Stimulated activated CD8-positive, alpha-beta memory T cell treated with anti-CD3 and anti-CD28 coated beads, Interleukin-7, amount 100 ng/mL, for 1 hour (primary cell): ENCODE measurements around the gene NPHS1.
A peak's percentile ranks its signal among the peaks of the same experiment; 100 is the strongest.
"Not testable (repeated sequence)": the region's sequence is repeated elsewhere in the genome, so short reads cannot be mapped to it uniquely, and the experiment has no call there.

ENCODE experiments used
- DNase-seq, 2 donors: peaks; one replicate each; pipeline ENCODE4 v3.0.0-alpha.2; 2020; ENCODE audit warnings: low read depth in 2 of 2

NPHS1 gene, protein sequence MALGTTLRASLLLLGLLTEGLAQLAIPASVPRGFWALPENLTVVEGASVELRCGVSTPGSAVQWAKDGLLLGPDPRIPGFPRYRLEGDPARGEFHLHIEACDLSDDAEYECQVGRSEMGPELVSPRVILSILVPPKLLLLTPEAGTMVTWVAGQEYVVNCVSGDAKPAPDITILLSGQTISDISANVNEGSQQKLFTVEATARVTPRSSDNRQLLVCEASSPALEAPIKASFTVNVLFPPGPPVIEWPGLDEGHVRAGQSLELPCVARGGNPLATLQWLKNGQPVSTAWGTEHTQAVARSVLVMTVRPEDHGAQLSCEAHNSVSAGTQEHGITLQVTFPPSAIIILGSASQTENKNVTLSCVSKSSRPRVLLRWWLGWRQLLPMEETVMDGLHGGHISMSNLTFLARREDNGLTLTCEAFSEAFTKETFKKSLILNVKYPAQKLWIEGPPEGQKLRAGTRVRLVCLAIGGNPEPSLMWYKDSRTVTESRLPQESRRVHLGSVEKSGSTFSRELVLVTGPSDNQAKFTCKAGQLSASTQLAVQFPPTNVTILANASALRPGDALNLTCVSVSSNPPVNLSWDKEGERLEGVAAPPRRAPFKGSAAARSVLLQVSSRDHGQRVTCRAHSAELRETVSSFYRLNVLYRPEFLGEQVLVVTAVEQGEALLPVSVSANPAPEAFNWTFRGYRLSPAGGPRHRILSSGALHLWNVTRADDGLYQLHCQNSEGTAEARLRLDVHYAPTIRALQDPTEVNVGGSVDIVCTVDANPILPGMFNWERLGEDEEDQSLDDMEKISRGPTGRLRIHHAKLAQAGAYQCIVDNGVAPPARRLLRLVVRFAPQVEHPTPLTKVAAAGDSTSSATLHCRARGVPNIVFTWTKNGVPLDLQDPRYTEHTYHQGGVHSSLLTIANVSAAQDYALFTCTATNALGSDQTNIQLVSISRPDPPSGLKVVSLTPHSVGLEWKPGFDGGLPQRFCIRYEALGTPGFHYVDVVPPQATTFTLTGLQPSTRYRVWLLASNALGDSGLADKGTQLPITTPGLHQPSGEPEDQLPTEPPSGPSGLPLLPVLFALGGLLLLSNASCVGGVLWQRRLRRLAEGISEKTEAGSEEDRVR (N-terminal part only)

GRCh38 chr19:35852029-35852780 lies at the start of gene NPHS1:
TSS of gene NPHS1 (minus strand) at chr19:35852504. CDS start at chr19:35851837, 667 bp downstream.
- no peak for DNase-seq

DNA sequence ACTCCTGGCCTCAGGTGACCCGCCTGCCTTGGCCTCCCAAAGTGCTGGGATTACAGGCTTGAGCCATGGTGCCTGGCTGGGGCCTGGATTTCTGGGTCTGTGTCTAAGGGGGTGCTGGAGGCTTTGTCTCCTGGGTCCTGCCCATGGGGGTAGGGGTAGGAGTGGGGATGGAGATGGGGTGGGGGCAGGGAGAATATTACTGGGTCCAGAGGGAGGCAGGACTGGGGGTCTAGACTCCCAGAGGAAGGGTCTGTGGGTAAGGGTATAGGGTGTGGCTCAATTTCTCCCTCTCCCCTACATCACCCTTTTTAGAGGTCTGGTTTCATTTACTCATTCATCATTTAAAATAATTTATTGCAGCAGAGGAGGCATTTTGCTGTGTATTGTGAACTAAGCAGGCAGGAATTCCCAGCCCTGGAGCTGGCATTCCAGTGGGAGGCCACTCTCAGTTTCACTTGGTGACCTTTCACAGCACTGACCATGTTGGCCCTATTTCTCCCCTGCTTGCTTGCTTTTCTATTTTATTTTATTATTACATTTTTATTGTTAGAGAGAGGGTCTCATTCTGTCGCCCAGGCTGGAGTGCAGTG lies 48.8 kb upstream of the NPHS1 start:
- no peak for DNase-seq

DNA sequence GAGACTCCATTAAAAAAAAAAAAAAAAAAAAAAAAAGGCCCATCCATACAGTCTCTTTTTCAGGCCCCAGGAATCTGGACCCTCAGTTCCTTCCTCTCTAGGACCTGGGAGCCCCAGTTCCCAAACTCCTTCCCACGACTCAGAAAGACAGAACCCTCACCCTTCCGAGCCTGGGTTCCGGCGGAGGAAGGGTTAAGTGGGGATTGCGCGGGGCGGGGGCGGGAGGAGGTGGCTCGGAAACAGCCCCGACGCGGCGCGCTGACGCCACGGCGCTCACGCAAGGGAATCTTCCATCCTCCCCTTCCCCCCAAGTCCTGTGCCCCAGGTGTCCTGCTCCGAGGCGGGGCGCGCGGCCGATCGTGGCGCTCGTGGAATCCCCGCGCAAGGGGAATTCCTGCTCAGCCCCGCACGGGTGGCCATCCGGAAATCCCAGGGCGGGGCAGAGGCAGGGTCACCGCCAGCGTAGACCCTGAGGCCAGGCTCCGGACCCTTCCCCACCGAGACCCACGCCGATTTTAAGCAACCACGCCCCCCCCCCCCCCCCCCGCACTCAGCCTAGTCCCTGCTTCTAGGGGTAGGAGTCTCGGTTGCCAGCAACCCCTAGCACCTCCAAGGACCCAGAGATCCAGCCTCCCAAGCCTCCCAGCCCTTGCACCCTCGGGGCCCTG lies 47.4 kb upstream of the NPHS1 start:
- peak; percentile 68 to 83 for DNase-seq

GRCh38 chr19:35898499-35898809 lies 46.1 kb upstream of the NPHS1 start:
- DNase-seq: no peak

GRCh38 chr19:35897706-35898451 lies 45.6 kb upstream of the NPHS1 start:
- no peak for DNase-seq

DNA sequence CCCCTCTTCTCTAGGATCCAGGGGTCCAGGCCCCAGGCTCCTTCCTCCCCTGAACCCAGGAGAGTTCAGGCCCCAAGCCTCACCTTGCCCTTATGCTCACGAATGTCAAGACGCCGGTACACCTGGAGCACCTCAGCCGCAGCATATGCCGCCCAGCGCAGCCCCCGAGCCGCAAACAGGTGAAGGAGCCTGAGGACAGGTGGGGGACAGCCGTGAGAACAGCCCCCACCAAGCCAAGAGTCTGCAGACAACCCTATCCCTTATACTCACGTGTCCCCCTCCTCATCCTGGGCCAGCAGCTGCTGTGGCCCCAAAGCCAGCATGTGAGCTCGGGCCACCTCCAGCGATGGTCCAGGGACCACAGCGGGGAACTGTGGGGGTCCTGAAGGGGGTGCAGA lies 44.3 kb upstream of the NPHS1 start:
- no peak for DNase-seq

- DNase-seq: no peak
Measured at GRCh38 chr19:35895911-35896642, 43.8 kb upstream of the NPHS1 start.

DNA sequence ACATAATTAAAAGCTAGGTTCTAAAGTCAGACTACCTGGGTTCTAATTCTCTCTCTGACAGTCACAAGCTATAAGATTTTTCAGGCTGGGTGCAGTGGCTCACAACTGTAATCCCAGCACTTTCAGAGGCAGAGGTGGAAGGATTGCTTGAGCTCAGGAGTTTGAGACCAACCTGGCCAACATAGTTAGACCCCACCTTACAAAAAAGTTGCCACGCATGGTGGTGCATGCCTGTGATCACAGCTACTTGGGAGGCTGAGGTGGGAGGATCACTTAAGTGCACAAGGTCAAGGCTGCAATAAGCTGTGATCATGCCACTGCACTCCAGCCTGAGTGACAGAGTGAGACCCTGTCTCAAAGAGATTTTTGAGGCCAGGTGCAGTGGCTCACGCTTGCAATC lies 42.0 kb upstream of the NPHS1 start:
- no peak for DNase-seq

- DNase-seq: not testable (repeated sequence)
Measured at GRCh38 chr19:35891819-35892218, 39.5 kb upstream of the NPHS1 start.

GRCh38 chr19:35890113-35890650 lies 37.9 kb upstream of the NPHS1 start:
- DNase-seq: no peak

DNA sequence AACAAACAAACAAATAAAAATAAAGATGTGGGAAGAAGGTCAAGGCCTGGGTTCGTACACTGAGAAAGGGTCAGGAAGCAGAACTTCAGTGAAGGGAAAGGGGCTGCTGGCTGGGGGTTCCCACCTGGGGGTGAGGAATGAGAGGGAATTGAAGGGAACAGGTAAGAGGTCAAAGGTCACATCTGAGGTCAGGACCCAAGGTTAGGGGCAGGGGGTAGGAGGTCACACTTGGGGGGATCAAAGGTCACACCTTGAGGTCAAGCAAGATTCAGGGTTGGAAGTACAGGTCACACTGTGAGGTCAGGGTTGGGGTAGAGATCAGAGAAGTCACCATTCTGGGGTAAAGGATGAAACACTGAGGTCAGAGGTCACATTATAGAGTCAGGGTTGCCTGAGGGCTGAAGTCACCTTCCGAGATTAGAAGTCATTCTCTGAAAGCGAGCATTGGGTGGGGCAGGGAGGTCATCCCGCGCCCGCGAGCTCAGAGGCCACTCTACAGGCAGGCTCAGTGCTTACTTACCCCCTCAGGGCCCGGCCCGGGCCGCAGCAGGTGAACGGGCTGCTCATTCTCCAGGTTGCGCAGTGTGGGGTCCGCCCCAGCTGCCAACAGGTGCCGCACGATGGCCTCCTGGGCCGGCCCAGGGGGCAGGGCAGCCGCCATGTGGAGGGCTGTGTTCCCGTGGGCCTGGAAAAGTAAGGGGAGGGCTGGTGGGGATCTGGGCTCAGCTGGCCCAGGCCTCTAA lies 37.2 kb upstream of the NPHS1 start:
- DNase-seq: no peak

DNA sequence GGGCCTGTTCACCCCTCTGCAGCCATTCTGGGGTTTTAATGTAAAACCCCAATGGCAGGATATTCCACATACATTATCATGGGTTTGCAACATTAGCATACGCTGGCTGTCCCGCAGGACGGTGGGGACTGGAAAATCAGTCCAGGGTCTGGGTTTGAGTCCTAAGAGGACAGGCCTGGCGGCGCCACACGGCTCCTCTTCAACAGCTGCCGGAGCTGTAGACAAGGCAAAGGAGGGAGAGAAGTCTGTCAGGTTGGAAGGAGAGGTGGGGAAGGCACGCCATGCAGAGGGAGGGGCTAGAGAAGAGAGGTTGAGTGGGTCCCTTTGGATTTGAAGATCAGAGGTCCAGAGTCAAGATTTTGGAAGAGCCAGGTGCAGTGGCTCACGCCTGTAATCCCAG lies 36.1 kb upstream of the NPHS1 start:
- DNase-seq: no peak

DNA sequence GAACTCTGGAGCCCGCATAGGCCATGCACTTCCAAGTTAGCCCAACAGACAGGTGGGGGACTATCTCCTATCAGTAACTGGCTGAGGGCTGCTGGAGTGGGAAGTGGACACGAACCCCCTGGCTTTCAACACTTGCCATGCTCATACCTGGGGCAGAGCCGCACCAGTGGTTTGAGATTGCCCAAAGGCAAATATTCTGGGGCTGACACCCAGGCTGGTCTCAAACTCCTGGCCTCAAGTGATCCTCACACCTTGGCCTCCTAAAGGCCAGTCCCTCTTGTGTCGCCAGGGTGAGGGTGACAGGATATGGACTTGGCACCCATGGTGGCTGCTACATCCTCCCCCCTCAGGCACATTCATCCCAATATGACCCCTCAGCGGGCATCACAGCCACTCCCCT lies 34.9 kb upstream of the NPHS1 start:
- DNase-seq: no peak

DNA sequence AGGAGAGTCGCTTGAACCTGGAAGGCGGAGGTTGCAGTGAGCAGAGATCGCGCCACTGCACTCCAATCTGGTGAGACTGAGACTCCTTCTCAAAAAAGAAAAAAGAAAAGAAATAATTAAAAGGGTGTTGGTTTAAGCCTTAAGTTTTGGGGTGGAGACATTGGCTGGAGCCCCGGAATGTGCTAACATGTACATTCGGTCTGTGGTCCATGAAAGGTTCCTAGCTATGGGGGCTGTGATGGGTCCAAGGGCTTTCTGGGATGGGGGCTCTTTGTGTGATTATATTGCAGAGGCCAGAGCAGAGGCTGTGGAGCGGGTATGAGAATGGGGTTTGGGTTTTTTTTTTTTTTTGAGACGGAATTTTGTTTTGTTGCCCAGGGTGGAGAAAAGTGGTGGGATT lies 33.6 kb upstream of the NPHS1 start:
- DNase-seq: no peak

- no peak for DNase-seq
Measured at GRCh38 chr19:35885225-35885738, 33.0 kb upstream of the NPHS1 start.

- DNase-seq: no peak
Measured at GRCh38 chr19:35883882-35884281, 31.6 kb upstream of the NPHS1 start.

DNA sequence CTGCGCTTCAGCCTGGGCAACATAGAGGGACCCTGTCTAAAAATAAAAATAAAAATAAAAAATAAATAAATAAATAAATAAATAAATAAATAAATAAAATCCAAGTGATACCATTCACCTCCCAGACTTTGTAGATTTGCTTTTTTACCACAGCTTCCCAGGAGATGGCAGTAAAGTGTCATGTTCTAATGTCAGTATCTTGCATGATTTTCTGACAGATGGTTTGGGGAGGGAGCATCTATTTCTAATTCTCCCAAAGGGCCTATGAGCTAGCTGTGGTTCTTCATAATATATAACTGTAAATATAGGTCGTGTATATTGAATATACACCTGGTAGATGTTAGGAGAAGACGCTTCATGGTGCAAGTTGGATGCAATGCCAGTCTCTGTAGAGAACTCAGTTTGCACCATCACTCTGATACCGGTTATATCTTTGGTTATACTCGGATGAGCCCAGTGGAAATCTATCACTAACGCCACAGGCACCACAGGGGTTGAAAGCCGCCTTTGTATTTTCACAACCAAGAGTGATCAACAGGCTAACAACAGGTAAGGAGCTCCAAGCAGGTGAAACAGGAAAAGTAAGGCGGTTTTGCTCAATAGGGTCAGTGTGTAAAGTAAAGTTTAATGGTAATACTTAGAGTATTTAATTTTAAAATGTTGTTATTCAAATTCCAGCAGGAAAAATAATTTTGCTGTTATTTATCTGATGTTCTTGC lies 30.0 kb upstream of the NPHS1 start:
- no peak for DNase-seq
